Right ventricle myocardium inferior (tissue), 1 donor: ENCODE results near the gene WTAP. TPM values are rescaled to one million over a fixed set of nuclear protein-coding genes. Genes with fewer than 3 reads are reported as not detected.
"Not testable (repeated sequence)": the region's sequence is repeated elsewhere in the genome, so short reads cannot be mapped to it uniquely, and the experiment has no call there.

Experiments used
- ATAC-seq: fragments of 200-7000 bp; cut with Tn5 transposase; one replicate; pipeline ENCODE4 v1.9.1; 2020; ENCODE audit warnings: mild to moderate bottlenecking, moderate library complexity
- DNase-seq: peaks from one replicate; pipeline ENCODE4 v3.0.0; 2021; ENCODE audit errors: missing footprints
- intact Hi-C: fragments of 100-400 bp; cut with DNase I; formaldehyde crosslinking; loops from one replicate; pipeline ENCODE4 v1.11.0; 2022
- long read RNA-seq: library from polyadenylated mRNA; unstranded; transcript quantifications from one replicate; pipeline ENCODE4 v2.0.0, GENCODE V29; 2021
- total RNA-seq: library from RNA; stranded (reverse); fragmentation: NEBNext Ultra II Directional; extraction: Animal tissue kit (Norgen Biotek cat#: 25700); gene quantifications from one replicate; pipeline ENCODE4 v1.2.1, GENCODE V29; 2021
- donor health status: DM: no; HTN: yes; CAD: no; lungs with severe emphysema.

Gene WTAP
- 45.9 TPM for total RNA-seq
- long read RNA-seq, partial matches to known transcripts, result 5 of 11 reads
- long read RNA-seq, other reads (novel, unspliced or antisense), result 0 of 11 reads

DNA sequence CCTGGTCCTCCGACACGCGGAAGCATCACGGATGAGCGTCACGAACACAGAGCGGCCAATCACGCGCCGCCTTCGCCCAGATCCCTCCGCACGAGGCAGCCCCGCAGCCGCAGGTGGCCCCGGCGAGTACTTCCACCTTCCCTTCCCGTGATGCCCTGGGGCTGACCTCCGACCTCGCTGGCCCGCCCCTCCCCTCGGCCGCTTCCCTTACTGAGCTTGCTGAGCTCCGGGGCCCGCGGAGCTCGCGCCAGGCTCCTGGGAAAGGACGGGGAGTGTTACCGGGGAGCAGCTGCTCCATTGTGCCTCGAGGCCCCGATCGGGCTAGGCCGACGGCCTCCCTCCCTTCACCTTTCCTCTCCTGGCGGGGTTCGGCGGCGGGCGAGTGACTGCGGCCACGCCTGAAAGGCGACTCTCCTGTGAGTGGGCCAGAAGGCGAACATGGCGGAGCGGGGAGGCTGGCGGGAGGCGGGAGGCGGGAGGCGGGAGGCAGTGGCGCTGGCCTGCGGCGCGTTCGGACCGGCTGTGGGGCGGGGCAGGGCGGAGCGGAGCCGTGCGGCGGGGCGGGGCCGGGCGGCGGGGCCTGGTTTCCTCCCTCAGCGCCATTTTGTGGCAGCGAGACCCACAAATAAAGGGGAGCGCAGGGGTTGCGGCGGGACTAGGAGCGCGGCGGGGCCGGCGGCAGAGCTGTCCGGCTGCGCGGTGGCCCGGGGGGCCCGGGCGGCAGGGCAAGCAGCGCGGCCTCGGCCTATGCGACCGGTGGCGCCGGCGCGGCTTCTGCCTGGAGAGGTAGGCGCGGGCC is at the start of gene WTAP:
Gene WTAP (plus strand): TSS at position 589 of the 799 bp plus-strand sequence. CDS start 8,760 bp downstream, outside the sequence.
- intact Hi-C loops, result loop anchor here (1.0 to 2.0 kb wide), 2 partner anchors 34 kb away; partner anchors contain the start of gene SOD2
- ATAC-seq, result peak; percentile 96
- DNase-seq, result peak; percentile 97

DNA sequence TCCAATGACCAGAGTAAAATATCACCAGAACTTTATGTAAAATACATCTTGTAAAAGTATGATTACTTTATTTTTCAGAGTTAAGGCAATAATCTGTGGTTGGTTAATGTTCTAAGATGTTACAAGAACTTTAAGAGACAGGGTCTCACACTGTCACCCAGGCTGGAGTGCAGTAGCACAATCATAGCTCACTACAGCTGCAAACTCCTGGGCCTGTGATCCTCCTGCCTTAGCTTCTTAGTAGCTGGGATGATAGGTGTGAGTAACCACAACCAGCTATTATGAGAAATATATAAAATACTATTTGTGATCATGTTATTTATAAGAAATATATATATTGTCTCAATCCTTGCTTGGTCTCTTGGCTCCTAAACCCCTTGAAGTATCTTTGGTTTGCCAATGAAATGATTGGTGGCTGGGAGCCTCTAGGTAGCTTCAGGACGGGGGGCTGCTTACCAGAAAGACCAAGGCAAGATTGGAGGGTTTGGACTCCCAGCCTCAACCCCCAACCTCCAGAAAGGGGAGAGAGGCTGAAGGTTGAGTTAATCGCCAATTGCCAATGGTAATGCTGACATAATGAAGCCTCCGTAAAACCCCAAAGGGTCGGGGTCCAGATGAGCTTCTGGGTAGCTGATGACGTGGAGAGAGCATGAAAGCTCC is 49.7 kb upstream of the WTAP start:
- ATAC-seq (no peak), DNase-seq (no peak)
- intact Hi-C loops, result no loop called here

DNA sequence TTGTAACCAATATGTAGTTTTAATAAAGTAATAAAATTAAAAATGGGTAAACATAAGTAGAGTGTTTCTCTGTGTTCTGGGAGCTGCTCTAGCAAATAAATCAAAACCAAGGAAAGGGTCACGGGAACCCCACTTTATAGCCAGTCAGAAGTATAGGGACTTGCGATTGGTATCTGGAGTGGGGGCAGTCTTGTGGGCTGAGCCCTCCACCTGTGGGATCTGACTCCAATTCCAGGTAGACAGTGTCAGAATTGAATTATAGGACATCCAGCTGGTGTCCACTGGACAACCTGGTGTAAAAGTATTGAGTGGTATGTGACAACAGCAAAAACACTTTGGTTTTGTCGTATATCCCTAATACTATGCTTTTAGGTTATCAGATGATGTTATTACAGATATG is 48.7 kb upstream of the WTAP start:
- intact Hi-C loops, result no loop called here
- ATAC-seq, result peak; percentile 26
- DNase-seq, result no peak

DNA sequence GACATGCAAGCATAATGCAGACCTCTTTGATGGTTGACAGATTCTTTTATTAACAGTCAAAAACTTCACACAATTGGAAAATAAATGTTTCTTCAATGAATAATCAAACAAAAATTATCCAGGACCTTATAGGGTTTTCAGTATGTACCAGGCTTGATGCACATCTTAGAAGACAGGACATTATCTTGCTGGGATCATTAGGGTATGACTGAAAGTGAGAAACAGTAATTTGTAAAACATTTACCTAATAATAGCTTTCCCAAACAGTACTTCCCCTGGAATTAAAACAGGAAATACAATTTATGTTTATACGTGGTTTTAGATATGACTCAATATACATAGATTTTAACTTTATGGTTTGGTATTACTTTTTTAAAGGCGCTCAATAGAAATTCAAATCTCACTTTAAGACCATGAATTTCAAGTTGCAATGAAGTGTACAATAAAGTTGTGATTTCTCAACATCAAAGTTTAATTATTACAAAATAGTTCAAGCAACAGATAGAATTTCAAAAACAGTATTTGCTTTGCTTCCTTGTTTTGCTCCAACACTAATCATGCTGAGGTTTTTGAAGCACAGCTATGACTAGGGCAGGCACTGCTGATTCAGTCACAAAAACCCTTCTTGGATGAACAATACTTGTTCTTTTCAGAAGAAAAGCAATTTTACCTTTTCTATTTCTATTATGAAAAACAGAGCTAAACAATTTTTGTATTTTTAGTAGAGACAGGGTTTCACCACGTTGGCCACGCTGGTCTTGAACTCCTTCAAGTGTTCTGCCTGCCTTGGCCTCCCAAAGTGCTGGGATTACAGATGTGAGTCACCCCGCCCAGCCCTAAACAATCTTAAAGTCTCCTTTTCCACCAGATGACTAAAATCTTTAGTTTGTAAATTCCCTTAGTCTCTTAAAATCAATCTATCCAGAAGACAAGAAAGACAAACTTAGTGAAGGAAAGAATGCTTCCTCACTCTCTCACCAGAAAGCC is 47.9 kb upstream of the WTAP start:
- intact Hi-C loops, result no loop called here
- no peak for ATAC-seq

DNA sequence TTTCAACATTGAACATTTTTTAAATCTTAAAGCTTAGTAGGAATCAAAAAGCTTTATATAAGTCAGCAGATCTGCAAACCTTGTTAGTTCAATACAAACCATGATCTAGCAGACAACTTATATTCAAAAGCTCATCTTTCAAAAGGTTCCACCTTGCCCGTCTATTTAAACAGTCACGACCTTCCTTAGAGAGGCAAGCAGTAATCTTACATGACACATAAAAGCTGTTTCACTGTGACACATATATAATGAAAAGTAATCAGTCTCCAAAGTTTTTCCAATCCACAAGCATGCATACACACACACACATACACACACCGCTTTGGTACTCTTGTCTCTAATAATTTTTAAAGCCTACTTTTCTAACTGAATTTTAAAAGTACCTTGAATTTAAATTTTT is 47.2 kb upstream of the WTAP start:
- ATAC-seq (no peak), DNase-seq (no peak)
- intact Hi-C loops, result no loop called here

More for the DNA sequence above, 47.9 kb upstream of the WTAP start:
- no peak for DNase-seq

DNA sequence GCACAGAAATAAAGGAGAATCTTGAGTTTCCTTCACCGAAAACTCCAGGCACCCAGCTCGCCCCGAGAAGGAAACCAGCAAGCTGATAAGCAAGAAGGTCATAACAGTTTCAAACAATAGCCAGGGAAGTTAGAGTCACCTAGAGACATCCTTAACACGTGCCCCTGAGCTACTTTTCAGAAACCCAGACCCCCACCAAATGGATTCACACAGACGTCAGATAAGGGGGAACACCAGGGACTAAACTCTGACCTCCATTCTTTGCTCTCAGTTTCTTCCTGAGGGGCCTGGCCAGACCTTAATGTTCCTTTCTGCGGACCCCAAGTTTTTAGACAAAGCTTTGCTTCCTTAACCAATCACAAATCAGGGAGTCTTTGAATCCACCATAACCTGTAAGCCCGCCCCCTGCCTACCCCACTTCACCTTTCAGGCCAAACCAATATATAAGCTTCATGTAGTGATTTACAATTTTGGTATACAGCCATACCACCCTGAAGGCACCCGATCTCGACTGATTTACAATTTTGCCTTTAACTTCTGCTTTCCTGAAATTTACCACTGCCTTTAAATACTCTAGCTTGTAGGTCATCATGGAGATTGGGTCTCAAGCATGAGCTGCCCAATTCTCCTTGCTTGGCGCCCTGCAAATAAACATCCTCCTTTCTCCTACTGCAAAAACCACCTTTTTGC is 46.0 kb upstream of the WTAP start:
- intact Hi-C loops, result no loop called here
- ATAC-seq, result no peak

DNA sequence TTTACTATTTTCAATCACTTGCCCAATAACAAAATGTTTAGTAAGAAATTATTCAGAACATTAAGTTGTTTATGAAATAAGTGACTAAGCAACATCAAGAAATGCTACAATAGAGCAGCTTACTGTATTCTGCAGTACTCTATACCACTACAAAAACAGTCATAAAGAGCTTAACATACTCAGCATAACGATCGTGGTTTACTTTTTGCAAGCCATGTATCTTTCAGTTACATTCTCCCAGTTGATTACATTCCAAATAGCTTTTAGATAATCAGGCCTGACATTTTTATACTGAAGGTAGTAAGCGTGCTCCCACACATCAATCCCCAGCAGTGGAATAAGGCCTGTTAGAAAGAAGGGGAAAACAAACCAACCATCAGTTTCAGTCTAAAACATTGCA is 45.0 kb upstream of the WTAP start:
- intact Hi-C loops, result no loop called here
- no peak for ATAC-seq
- DNase-seq, result no peak

More for the DNA sequence above, 46.0 kb upstream of the WTAP start:
- no peak for DNase-seq

DNA sequence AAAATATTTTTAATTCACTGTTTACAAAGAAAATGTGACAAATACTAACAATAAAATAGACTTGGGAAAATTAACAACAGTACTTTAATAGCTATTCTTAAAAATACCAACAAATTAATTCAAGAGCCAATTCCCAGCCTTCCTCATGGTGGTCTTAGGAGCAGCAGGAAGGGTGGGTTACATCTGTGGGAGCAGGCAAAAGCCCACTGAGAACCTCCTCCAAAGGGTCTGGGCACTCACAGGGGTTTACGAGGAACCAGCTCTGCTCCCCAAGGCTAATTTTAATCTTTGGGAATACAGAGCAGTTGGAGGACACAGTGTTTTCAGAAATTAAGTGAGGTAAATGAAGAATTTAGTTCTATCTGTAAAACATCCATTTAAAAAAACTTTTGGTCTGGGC is 44.5 kb upstream of the WTAP start:
- DNase-seq, result no peak
- no peak for ATAC-seq
- intact Hi-C loops, result no loop called here

DNA sequence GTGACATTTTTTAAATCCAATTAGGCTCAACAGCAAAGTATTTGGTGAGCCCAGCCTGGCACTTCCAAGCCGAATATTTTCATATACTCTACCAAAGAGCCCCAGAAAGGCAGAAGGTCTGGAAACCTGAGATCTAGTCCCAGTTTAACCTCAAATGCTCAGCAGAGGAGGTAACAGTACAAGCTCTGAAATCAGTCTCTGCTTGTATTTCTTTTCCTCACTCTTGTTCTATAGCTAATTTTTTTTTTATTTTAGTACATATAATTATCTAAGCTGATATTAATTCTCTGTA is 43.3 kb upstream of the WTAP start:
- ATAC-seq (no peak), DNase-seq (no peak)
- intact Hi-C loops, result no loop called here

DNA sequence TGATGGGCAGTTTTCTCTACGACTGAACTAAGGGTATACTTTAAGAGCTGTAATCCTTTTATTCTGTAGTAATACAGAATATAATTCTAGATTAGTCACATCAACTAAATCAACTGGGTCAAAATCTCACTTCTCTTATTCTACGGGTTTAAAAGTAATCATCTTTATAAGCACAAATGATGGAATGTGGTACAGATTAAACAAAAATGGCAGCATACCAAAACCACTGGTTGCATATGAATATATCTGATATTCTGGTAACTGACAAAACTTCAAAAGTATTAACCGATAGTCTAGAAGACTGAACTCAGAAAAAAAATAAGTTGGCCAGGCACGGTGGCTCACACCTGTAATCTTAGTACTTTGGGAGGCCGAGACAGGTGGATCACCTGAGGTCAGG is 41.3 kb upstream of the WTAP start:
- no peak for ATAC-seq
- no peak for DNase-seq
- intact Hi-C loops, result no loop called here

DNA sequence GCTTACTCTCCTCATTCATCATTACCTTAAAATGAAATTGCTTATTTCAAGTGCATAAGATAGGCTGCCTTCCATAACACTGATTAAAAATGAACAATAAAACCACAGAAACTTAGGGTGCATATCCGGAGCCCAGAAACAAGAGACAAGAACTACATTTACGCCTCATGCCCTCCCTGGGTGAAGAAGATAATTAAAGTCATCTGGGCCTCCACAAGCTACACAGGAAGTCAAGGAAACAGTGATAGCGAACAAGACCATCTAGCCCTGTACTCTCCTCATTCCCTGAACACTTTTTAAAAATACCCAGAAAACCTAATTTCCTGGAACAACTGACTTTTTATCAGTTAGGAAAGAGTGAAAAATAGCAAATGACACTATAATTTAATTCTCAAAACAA is 40.6 kb upstream of the WTAP start:
- intact Hi-C loops, result no loop called here
- ATAC-seq, result no peak
- DNase-seq, result no peak

DNA sequence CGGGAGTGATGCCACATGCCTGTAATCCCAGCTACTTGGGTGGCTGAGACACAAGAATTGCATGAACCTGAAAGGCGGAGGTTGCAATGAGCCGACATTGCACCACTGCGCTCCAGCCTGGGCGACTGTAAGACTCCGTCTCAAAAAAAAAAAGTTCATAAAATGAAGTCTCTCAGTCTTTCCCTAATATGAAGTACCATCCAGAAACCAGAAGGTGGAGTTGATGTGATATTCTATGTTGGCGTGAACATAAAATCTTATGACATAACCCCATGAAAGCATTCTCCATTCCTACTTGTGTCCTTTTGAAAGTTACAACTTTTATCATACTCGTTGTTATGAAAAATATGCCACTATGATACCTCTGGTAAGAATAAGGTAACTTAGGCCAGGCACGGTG is 40.0 kb upstream of the WTAP start:
- DNase-seq, result no peak
- intact Hi-C loops, result no loop called here
- ATAC-seq, result no peak

DNA sequence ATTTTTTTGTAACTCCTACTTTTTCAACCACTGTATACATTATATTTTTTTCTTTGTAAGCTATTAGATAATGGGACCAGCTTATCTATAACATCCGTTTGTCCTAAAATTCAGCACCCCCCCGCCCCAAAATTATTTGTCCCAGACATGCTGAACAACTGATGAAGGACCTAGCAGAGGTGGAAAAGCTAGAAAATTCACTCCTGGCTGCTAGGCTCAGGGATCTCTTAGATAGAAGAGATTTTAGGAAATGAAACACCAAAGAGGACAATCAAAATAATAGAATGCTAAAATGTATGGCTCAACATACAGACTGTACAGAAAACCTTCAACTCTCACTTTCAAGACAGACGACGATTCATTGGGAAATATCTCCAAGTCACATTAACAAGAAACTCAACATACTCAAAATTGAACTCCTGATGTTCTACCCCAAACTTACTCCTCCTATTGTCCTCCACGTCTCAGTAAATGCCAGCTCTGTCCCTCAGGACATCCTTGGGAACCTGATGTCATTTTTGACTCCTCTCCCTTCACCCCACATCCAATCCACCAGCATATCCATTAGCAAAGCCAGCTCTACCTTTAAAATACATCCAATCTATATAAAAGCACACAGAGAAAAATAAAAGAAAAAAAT is 38.9 kb upstream of the WTAP start:
- ATAC-seq (no peak), DNase-seq (no peak)
- intact Hi-C loops, result no loop called here

DNA sequence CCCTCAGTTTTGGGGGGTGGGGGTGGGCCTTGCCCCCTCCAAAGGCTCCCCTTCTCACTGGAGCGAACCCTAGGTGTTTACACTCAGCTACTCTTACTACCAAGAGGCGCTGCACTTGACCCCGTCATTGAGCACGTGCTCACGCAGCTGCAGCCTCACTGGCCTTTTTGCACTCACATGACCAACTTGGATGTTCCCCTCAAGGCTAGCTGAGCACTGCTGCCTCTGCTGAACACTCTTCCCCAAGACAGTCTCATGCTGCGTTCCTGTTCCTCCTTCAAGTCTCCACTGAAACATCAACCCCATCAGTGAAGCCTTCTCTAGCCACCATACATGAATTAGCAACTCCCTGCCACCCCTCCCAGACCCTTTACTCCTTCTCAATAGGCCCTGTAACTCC is 38.3 kb upstream of the WTAP start:
- no peak for ATAC-seq
- DNase-seq, result no peak
- intact Hi-C loops, result no loop called here

DNA sequence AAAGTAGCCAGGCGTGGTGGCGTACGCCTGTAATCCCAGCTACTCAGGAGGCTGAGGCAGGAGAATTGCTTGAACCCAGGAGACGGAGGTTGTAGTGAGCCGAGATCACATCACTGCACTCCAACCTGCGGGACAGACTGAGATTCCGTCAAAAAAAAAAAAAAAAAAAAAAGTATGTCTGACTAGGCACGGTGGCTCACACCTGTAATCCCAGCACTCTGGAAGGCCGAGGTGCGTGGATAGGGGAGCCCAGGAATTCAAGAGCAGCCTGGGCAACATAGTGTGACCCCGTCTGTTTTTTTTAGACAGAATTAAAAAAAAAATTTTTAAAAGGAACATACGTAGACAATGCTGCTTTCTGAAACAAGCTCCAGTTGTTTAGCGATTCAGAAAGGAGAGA is 37.2 kb upstream of the WTAP start:
- intact Hi-C loops, result loop anchor here (5.0 to 10.0 kb wide), 3 partner anchors 57 to 255 kb away; partner anchors contain the start of gene ACAT2
- ATAC-seq, DNase-seq: not testable (repeated sequence)

DNA sequence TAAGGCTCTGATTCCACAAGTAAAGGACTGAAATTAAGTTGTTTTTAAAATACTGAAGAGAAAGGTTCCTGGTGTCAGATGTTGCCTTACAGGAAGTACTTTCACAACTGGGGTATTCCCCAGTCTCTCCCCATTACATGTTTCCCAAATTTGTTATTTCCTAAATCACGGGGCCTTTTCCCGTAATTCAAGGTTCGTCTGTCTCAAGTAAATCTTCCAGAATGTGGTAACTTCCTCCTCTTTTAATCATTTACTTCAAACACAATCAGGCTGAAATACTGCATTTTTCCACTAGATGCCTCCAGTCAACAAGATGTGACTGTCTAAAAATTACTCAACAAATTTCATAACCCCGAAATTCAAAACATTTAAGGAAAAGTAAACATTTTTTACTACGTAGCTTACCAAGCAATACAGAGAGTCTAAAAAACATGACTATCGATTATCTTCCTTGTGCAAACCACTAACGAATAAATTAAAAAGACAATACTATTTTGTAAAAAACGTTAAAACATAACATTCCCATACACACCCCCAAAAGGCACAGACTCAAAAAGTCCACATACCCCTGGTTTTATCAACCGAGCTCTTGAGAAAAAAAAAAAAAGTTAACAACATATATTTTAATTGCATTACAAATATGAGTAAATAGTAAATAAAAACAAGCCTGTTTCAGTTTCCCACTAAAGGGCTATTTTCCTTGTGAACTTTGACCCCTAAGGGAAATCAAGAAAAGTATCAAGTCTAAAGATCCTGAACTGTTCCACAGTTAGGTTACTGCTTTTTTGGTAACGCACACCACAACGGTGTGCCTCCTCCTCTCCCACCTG is 36.0 kb upstream of the WTAP start:
- intact Hi-C loops, result loop anchor here (5.0 to 10.0 kb wide), 3 partner anchors 56 to 253 kb away; partner anchors contain the start of gene ACAT2
- ATAC-seq, result no peak
- DNase-seq, result no peak

DNA sequence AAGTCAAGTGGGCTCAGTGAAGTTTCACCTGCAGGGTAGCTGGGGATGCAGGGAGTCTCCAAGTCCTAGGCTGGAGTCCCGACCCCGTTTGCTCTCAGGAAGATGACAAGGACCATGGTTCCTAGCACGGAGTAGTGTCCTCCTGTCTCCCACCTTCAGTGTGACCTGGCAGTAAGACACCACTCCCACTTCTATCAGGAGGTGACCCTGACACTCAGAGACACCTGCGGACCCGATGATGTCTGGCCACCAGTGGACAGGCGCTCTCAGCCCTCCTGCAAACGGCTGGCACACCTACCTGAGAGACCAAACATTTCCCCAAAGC is 35.4 kb upstream of the WTAP start:
- intact Hi-C loops, result loop anchor here (2.0 to 10.0 kb wide), 4 partner anchors 25 to 253 kb away; partner anchors contain the start of gene ACAT2
- no peak for DNase-seq

More for the DNA sequence above, 35.4 kb upstream of the WTAP start:
- no peak for ATAC-seq
